Measurements from ENCODE around the gene NR6A1.

NR6A1 gene

DNA sequence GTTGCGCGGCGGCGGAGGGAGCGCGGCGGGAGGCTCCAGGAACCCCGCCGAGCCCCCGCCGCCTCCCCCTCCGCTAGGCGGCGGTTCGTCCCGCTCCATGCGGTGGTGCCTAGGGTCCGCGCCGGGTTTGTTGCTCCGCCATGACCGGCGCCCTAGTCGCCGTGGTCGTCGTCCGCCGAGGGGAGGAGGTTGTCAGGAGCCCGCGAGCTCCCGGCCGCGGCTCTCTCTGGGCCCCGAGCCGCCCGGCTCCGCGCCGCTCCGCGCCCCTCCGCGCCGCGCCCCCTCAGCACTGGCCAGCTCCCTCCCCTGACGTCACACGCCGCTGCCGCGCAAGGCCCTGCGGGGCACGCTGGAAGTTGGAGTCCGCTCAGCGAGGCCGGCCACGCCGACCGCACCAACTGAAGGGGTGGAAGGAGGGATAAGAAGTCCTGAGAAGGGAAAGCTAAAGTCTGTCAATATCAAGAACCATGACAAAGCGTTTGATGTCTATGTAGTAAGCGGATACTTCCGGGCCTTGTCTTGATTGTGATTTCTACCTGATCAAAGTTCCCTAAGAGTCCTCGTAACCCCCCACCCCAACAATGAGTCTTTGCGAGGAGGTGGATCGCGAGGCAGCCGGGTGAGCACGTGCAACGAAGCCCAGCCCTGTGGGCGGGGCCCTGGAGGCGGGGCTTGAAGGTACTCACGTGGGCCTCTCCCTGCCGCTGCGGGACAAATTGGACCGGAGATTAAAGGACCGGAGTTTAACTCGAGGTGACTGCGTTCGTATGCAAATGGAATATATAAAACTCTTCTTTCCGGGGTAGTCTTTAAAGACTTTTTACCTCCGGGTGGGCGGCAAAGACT is at the start of gene NR6A1:
TSS of gene NR6A1 (minus strand) at position 291 of the 846 bp plus-strand sequence.
- peak; percentile 90 for DNase-seq (ENCODE audit: low read depth, low spot score)

DNA sequence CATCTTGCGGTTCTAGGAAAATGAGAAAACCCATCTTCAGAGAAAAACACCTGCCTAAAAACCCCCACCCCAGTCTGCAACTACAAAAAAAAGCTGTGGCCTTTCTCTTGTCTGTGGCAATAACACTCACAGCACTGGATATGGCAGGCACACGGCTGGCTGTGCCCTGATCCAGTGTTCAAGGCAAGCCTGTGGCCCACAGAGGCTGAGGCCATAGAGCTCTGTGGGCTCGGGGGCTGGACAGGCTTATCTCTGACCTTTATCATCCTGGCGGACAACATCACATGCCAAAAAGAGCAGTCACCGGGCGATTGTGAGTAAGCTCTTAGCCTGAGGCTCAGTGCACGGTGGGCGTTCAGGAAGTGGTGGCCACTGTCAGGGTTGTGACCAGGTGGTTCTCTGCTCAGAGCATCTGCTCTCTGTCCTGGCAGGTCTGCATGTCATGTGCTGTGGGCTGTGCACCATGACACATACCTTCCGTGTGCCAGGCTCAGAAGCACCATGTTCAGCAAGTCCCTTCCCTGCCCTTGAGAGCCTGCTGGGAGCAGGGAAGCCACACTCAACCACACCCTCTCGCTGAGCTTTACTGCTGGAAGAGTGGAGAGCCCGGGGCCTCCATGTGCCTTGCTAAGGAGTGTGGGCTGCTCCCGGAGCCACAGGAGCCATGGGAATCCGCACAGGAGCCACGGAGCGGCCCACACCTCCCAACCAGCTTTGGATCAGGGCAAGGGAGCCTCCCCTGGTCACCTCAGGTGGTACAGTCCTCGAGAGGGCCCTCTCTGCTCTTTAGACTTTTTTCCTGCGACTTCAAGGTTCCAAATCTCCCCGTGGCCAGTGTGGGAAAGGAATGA is 47.5 kb upstream of the NR6A1 start:
- DNase-seq (ENCODE audit: low read depth, low spot score) = no peak

DNA sequence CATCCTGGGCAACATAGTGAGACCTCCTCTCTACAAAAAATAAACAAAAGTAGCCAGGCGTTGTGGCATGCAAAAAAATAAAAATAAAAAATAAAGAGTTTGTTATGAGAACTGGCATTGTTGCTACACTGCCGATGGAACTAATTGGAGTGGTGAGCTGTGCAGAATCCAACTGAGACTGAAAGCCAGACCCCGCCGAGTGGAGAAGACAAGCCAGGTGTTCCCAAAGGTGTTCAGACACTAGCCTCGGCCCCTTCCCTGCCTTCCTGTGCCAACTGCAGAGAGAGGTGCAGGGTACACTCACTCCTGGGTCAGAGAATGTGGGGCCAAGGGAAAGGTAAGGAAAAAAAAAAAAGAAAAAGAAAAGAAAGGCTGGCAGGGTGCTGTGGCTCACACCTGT is 44.5 kb upstream of the NR6A1 start:
- no peak for DNase-seq (ENCODE audit: low read depth, low spot score)

DNA sequence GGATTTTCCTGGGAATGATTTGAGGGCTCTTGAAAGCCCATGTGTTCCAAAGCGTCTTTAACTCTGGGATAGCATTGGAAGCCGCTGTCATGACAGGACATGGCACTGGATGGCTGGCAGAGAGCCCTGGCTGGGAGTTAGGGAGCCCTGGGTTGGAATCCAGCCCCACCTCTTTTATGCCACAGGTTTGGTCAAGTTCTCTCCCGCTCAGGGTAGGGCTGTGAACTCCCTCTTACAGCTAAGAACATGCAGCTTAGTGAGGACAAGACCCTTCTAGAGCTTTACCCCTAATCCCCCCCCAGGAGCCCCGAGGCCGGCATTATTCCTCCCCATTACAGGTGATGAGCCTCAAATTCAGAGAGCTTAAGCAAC is 43.0 kb upstream of the NR6A1 start:
- no peak for DNase-seq (ENCODE audit: low read depth, low spot score)

DNA sequence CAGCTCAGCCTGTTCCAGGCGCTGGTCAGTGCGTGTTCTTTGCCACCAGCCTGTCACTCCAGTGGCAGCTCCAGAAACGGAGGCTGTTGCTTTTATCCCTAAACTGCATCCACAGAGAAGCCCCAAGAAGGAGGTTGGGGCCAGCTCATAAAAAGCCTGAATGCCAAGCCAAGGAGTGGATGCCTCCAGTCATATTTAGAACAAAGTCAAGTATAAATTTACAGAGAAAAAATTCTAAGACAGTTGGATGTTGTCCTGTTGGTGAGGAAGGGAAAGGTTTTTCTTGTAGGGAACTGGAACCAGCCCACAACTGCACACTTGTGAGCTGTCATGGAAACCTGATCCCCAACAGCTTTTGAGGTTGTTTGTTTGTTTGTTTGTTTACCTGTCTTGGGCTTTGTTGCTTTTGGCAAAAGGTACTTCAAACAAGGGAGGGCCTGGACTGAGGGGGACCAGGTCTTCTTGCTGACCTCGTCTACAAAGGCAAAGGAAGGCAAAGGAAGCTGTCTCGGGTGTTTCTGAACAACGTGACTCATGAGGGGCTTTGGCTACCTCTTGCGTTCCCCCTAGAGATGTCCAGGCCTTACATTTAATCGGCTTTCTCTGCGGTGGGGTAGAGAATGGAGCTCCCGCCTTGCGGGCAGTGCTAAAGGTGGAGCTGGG is 42.5 kb upstream of the NR6A1 start:
- DNase-seq (ENCODE audit: low read depth, low spot score) = no peak

DNA sequence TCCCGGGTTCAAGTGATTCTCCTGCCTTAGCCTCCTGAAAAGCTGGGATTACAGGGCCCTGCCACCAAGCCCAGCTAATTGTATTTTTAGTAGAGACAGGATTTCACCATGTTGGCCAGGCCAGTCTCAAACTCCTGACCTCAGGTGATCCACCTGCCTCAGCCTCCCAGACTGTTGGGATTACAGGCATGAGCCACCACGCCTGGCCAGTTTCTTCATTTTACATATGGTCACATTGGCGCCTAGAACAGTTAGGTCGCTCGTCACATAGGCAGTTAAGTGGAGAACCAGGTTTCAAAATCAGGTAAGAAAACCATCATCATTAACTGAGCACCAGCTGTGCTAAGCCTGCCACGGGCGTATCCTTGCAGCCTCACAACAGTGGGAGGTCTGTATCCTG is 41.9 kb upstream of the NR6A1 start:
- DNase-seq (ENCODE audit: low read depth, low spot score) = no peak

DNA sequence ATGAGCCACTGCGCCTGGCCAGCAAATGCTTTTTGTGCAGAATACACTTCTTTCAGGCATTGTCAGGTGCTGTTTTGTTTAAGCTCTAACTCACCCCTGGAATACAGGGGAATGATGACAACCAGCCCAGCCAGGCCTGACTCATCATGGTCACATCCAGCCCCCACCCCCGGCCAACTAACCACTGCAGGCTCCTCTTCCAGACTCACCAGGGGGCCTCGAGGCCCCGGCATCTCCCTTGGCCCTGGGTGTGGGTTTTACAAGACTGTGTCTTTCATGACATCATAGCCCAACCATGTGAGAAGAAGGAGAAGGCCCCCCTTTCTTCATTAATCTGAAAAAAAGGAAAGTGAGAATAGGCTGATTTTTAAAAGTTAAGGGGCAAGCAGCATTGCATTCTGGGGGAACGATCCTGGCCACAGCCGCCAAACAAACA is 41.3 kb upstream of the NR6A1 start:
- no peak for DNase-seq (ENCODE audit: low read depth, low spot score)

DNA sequence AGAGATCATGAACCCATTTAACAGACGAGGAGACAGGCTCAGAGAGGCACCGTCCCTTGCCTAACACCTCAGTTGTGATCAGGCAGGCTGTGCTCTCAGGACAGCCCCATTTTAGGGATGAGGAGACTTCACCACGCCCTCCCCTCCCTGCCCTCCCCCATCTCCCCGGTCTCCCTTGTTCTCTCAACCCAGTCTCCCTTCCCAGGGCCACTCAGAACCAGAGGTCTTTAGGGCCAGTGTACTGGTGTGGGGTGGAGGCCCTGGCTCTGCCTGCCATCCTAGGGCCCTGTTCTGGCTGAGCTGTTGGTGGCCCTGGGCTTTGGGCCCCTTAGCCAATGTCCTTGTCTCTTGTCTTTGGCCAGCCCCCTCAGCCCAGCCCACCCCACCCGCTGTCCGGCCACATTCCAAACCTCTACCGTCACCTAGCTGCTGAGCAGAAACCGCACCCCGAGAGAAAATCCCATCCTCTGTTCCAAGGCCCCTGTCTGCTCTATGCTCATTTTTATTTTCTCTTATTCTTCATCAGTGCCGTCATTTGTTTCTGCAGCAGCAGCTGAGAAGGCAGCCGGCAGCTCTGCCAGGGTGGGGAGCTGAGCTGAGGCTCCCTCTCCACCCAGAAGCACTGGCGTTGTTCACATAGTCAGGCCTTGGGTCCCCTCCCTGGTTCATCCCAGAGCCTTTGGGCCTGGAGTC is 39.7 kb upstream of the NR6A1 start:
- no peak for DNase-seq (ENCODE audit: low read depth, low spot score)

DNA sequence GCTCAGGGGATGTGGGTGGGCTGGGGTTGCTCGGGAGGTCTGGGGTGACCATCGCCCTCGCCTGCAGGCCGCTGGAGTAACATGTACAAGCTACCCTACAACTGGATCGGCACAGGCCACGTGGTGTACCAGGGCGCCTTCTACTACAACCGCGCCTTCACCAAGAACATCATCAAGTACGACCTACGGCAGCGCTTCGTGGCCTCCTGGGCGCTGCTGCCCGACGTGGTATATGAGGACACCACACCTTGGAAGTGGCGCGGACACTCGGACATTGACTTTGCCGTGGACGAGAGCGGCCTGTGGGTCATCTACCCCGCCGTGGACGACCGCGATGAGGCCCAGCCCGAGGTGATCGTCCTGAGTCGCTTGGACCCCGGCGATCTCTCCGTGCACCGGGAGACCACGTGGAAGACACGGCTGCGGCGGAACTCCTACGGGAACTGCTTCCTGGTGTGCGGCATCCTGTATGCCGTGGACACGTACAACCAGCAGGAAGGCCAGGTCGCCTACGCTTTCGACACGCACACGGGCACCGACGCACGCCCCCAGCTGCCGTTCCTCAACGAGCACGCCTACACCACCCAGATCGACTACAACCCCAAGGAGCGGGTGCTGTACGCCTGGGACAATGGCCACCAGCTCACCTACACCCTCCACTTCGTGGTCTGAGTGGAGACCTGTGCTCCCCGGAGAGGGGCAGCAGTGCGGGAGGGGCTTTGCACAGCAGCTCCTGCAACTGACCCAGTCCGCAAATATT is 38.8 kb upstream of the NR6A1 start:
- no peak for DNase-seq (ENCODE audit: low read depth, low spot score)

DNA sequence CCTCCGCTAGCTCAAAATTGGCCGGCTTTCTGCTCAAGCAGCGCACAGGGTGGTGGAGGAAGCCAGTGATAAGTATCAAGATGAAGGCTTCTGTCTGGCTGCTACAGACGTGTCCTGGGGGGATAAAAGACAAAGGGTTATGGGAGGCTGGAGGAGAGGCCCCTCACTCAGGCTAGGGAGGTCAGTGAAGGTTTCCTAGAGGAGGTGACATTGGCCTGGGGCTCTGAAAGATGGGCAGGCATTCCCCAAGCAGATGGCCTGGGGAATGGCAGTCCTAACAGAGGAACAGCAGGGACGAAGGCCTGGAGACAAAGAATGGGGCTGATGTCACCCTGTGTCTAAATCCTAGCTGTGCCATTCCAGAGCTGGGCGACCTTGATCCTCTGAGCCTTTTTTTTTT is 38.1 kb upstream of the NR6A1 start:
- DNase-seq (ENCODE audit: low read depth, low spot score) = no peak

DNA sequence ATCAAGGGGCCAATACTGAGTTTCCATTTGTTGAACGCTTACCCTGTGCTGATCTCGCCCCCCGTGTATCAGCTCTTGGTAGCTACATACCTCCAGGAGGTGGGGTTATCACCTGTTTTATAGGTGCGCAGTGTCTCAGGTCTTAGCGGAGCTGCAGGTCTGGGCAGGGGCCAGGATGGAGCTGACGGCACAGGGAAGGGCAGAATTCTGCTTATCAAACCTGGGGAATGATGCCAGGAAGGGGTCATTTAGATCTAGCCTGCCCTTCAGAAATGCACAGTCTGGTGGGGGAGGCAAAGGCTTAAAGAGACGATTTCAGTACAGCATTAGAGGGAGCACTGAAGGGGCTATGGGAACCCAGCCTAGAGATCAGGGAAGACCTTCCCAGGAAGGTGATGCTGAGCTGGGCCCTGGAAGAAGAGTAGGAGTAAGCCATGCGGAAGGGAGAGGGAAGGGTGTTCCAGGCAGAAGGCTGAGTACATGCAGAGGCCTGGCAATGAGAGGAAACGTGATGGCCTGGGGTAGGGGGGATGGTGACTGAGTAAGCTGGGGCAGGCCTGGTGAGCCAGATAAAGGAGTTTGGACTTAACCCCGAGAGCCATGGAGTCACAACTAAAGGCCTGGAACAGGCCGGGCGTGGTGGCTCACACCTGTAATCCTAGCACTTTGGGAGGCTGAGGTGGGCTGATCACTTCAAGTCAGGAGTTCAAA is 37.3 kb upstream of the NR6A1 start:
- no peak for DNase-seq (ENCODE audit: low read depth, low spot score)

DNA sequence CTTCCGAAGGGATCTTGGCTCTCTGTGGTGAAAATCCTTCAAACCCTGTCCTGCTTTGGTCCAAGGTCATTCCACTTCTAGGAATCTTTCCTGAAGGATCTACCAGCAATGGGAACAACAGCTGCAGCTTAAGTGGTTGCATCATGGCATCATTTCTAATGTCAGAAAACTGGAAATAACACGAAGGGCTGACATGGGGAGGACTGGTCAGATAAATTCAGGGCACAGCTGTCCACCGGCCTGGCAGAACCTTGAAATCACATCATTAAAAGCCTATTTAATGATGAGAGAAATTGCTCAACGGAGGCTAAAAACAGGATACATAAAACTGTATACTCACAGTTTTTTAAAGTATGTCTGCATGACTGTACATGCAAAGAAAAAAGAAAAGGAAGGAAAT is 34.1 kb upstream of the NR6A1 start:
- no peak for DNase-seq (ENCODE audit: low read depth, low spot score)

DNA sequence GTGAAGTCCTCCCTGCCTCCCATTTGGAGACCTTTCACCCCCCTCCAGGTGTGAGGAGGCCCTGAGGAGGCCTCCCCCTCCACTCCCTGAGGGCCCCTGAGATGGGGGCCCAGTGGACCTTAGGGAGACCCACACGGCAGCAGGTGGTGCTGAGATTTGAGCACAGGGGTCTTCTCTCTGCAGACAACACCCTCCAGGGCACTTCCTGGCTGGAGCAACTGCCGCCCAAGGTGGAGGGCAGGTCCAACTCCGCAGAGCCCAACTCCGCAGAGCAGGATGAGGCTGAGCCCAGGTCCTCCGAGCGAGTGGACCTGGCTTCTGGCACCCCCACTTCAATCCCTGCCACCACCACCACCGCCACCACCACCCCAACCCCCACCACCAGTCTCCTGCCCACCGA is 32.8 kb upstream of the NR6A1 start:
- DNase-seq (ENCODE audit: low read depth, low spot score) = no peak

DNA sequence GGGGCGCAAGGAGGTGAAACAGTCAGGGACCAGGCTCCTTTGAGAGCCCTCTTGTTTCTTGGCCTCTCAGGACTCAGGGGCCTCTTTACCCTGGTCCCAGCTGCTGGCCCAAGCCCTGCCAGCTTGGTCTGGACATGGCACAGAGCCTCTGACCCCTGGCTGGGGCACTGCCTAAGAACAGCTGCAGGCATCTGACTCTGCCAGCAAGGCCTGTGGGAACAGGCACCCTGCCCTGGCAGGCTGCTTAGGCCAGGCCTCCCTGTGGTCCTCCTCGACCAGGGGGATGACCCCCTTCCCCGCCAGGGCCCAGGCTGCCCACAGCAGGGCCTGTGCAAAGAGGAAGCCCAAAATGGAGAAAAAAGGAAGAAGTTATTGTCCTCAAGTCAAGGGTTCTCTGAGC is 31.3 kb upstream of the NR6A1 start:
- no peak for DNase-seq (ENCODE audit: low read depth, low spot score)

DNA sequence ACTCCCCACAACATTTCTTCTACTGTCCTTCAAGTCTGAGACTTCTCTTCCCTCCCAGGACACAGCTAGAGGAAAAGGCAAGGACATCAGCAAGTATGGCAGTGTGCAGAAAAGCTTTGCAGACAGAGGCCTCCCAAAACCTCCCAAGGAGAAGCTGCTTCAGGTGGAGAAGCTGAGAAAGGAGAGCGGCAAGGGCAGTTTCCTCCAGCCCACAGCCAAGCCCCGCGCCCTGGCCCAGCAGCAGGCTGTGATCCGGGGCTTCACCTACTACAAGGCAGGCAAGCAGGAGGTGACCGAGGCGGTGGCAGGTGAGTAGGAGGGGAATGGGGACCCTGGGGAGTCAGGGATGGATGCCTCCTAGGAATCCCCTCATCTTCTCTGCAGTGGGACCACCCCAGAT is 30.2 kb upstream of the NR6A1 start:
- no peak for DNase-seq (ENCODE audit: low read depth, low spot score)

DNA sequence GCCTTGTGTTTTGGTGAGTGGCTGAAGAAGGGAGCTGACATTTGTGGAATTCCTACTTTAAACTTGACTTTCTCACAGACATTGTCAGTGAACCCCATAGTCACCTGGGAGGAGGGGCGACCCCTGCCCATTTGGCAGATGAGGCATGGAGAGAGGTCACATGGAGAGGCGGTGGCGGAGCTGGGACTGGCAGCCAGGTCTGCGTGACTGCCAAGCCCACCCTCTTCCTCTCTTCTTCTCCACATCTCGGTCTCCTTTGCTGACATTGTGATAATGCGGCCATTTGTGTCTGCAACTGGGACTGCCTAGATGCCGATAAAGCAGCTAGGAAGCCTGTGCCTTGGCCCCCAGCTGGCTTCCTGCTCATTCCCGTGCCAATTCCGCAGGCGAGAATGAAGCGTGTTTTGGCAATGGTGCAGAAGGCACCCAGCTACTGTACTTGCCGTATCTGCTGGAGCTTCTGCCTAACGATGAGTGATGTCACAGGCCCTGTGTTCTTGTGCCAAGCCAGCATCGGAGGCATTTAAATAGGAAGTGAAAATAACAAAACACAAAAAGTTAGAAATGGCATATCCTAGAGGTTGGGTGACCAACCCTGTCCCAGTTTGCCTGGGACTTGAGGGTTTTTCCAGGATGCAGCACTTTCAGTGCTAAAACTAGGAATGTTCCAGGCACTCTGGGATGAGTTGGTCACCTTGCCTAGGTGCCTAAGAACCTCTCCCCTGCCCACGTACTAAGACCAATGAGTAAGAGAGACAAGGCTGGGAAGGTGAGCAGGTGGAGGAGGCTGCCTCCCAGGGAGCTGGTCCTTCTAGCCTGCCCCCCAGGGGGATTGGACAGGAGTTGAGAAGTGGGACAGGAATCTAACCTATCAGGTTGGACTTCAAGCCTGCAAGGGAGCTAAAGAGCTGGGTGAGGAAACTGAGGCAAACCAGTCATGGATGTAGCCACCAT is 29.5 kb upstream of the NR6A1 start:
- no peak for DNase-seq (ENCODE audit: low read depth, low spot score)

DNA sequence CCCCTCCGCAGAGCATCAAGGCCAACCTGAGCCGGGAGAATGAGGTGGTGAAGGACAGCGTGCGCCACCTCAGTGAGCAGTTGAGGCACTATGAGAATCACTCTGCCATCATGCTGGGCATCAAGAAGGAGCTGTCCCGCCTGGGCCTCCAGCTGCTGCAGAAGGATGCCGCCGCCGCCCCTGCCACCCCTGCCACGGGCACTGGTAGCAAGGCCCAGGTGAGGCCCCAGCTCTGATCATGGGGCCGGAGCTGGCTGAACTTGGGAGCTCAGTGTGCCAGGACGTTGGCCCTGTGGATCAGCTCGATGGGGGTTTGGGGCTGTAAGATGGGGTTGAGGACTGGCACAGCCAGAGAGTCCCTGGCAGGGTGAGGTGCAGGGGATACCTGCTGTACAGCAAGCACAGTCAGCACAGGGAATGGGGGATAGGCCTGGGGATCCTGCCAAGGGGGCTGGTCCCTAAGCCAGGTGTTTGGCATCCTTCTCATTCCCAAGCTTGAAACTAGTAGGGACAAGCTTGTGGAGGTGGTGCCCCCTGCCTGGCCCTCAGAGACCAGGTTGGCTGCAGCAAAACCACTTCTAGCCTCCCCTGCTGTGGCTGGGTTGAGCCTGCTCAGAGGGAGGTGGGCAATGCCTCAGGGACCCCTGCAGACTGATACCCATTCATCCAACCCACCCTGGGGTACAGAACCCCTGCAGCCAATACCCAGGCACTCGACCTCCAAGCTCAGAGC is 28.3 kb upstream of the NR6A1 start:
- DNase-seq (ENCODE audit: low read depth, low spot score) = no peak

DNA sequence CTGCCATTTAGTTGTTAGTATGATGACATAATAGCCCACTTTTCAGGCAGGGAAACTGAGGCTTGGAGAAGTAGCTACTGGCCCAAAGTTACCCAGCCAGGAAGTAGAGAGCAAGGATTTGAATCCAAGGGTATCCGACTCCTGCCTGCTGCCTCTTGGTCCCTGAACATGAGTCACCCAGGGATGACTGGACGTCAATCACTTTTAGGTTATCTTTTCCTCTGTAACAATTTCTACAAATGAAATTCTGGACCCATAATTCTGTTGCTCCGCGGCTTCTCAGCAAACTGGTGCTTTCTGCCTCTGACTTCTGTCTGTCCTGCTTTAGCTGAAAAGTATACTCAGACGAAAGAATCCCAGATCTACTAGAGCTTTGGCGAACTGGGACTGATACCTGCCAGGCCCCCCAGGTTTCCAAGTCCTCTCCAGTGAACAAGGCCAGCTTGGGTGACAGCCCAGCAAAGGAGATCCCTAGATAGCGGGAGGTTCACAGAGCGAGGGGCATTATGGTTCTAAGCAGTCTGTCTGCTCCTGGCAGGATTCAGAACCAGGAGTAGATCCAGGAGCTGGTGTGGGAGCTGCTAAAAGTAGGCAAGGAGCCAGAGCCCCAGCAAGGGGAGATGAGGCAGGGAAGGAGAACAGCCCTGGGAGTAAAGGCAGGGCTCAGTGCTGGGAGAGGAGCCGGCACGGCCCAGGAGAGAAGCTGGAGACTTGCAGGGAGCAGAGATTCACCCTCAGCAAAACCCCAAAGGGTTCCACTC is 26.4 kb upstream of the NR6A1 start:
- no peak for DNase-seq (ENCODE audit: low read depth, low spot score)
